Ishikawa (cell line): ENCODE measurements around the gene NFE2L1.

Experiments
- CEBPB ChIP-seq: IDR thresholded peaks from 2 replicates; pipeline ENCODE4 v1.6.1; 2012
- CREB1 ChIP-seq: IDR thresholded peaks from 2 replicates; pipeline ENCODE4 v1.6.1; 2012; ENCODE audit warnings: low read depth
- EGR1 ChIP-seq: IDR thresholded peaks from 2 replicates; pipeline ENCODE4 v1.6.1; 2012
- EP300 ChIP-seq: IDR thresholded peaks from 2 replicates; pipeline ENCODE4 v1.6.1; 2012; ENCODE audit warnings: borderline replicate concordance
- FOXM1 ChIP-seq: IDR thresholded peaks from 2 replicates; pipeline ENCODE4 v1.6.1; 2012; ENCODE audit warnings: low read depth, borderline replicate concordance
- MAX ChIP-seq: IDR thresholded peaks from 2 replicates; pipeline ENCODE4 v1.6.1; 2012
- NFIC ChIP-seq: IDR thresholded peaks from 2 replicates; pipeline ENCODE4 v1.6.1; 2012
- RAD21 ChIP-seq: IDR thresholded peaks from 2 replicates; pipeline ENCODE4 v1.6.1; 2012; ENCODE audit warnings: low read depth
- REST ChIP-seq: IDR thresholded peaks from 2 replicates; pipeline ENCODE4 v1.6.1; 2012; ENCODE audit warnings: low read depth, mild to moderate bottlenecking
- TAF1 ChIP-seq: IDR thresholded peaks from 2 replicates; pipeline ENCODE4 v1.6.1; 2012; ENCODE audit warnings: low read depth, mild to moderate bottlenecking
- TCF12 ChIP-seq: IDR thresholded peaks from 2 replicates; pipeline ENCODE4 v1.6.1; 2012; ENCODE audit warnings: low read depth
- TEAD4 ChIP-seq: IDR thresholded peaks from 2 replicates; pipeline ENCODE4 v1.6.1; 2012
- USF1 ChIP-seq: IDR thresholded peaks from 2 replicates; pipeline ENCODE4 v1.6.1; 2012
- YY1 ChIP-seq: IDR thresholded peaks from 2 replicates; pipeline ENCODE4 v1.6.1; 2012; ENCODE audit warnings: low read depth
- ZBTB7A ChIP-seq: IDR thresholded peaks from 2 replicates; pipeline ENCODE4 v1.6.1; 2012; ENCODE audit warnings: low read depth

Gene NFE2L1

GRCh38 chr17:48051283-48051682 is 3.1 kb downstream of the NFE2L1 start:
- TF ChIP-seq RAD21 (no peak), NFIC (no peak), EP300 (no peak), FOXM1 (no peak), EGR1 (no peak), MAX (no peak), TEAD4 (no peak), CEBPB (no peak), TAF1 (no peak), ZBTB7A (no peak), USF1 (no peak), REST (no peak), YY1 (no peak), TCF12 (no peak), CREB1 (no peak)

- TF ChIP-seq YY1 (no peak), USF1 (no peak), EP300 (no peak), MAX (no peak), TEAD4 (no peak), NFIC (no peak), TCF12 (no peak), CEBPB (no peak), CREB1 (no peak), TAF1 (no peak), RAD21 (no peak), REST (no peak), EGR1 (no peak), FOXM1 (no peak), ZBTB7A (no peak)
Observed at GRCh38 chr17:48051706-48052486, 3.7 kb downstream of the NFE2L1 start.

GRCh38 chr17:48052956-48053757 is 5.0 kb downstream of the NFE2L1 start:
- no peak for TF ChIP-seq ZBTB7A
- no peak for TF ChIP-seq USF1
- no peak for TF ChIP-seq CREB1
- TF ChIP-seq TAF1 = no peak
- no peak for TF ChIP-seq RAD21
- no peak for TF ChIP-seq MAX
- TF ChIP-seq NFIC = no peak

GRCh38 chr17:48053758-48054237 is 5.6 kb downstream of the NFE2L1 start:
- TF ChIP-seq TCF12 (no peak), USF1 (no peak), RAD21 (no peak), YY1 (no peak), EP300 (no peak), TEAD4 (no peak), CEBPB (no peak), REST (no peak), TAF1 (no peak), MAX (no peak)
